HepG2 (cell line): ENCODE measurements around the gene GJC2. TPM values are rescaled to one million over a fixed set of nuclear protein-coding genes. Genes with fewer than 3 reads are reported as not detected.

ENCODE experiments used
- GMEB1 ChIP-seq: sonication (generic); formaldehyde crosslinking; IDR thresholded peaks from 2 replicates; pipeline ENCODE4 v1.5.1; 2020; ENCODE audit warnings: missing genetic modification reagents, mild to moderate bottlenecking, borderline replicate concordance
- HNF1B ChIP-seq: sonication (generic); formaldehyde crosslinking; IDR thresholded peaks from 2 replicates; pipeline ENCODE4 v1.5.1; 2020; ENCODE audit warnings: mild to moderate bottlenecking, moderate library complexity, missing genetic modification reagents
- KIAA2018 ChIP-seq: sonication (generic); formaldehyde crosslinking; IDR thresholded peaks from 2 replicates; pipeline ENCODE4 v1.5.0; 2020; ENCODE audit warnings: mild to moderate bottlenecking, missing genetic modification reagents, borderline replicate concordance
- MAFF ChIP-seq: IDR thresholded peaks from 2 replicates; pipeline ENCODE4 v1.6.1; 2011; ENCODE audit warnings: low read depth, low read length, improper control_type of control experiment
- MXD3 ChIP-seq: IDR thresholded peaks from 2 replicates; pipeline ENCODE4 v1.6.1; 2016; ENCODE audit warnings: mild to moderate bottlenecking, missing biosample characterization, missing genetic modification reagents
- NR2F2 ChIP-seq: IDR thresholded peaks from 2 replicates; pipeline ENCODE4 v1.6.1; 2012; ENCODE audit warnings: low read depth, inconsistent platforms, borderline replicate concordance
- SOX6 ChIP-seq, 2 experiments: fragments of 450-650 bp in 1 of 2; sonication (generic) in 1 of 2; formaldehyde crosslinking in 1 of 2; IDR thresholded peaks; 2 replicates each; pipeline versions ENCODE4 v1.4.0 to v1.6.1; 2017 to 2020; ENCODE audit warnings: antibody characterized with exemption in 1 of 2, mild to moderate bottlenecking in 1 of 2, missing genetic modification reagents in 1 of 2
- SP5 ChIP-seq: IDR thresholded peaks from 2 replicates; pipeline ENCODE4 v1.6.1; 2016; ENCODE audit warnings: low read depth, borderline replicate concordance
- ZMAT3 ChIP-seq: sonication (generic); formaldehyde crosslinking; conservative IDR thresholded peaks from 2 replicates; pipeline ENCODE4 v1.7.0; 2021; ENCODE audit warnings: missing genetic modification reagents
- ZNF296 ChIP-seq: sonication (generic); formaldehyde crosslinking; conservative IDR thresholded peaks from 2 replicates; pipeline ENCODE4 v1.5.0; 2020; ENCODE audit warnings: mild to moderate bottlenecking, missing genetic modification reagents
- ZNF546 ChIP-seq: sonication (generic); formaldehyde crosslinking; conservative IDR thresholded peaks from 2 replicates; pipeline ENCODE4 v1.8.1; 2023; ENCODE audit warnings: mild to moderate bottlenecking, missing genetic modification reagents
- ZNF572 ChIP-seq: sonication (generic); formaldehyde crosslinking; IDR thresholded peaks from 2 replicates; pipeline ENCODE4 v1.5.1; 2020; ENCODE audit warnings: mild to moderate bottlenecking, missing genetic modification reagents
- ZUFSP ChIP-seq: sonication (generic); formaldehyde crosslinking; IDR thresholded peaks from 2 replicates; pipeline ENCODE4 v1.9.0; 2021; ENCODE audit warnings: missing genetic modification reagents, mild to moderate bottlenecking, borderline replicate concordance
- polyA plus RNA-seq, 8 experiments: library from polyadenylated mRNA; depleted of rRNA in 3 of 8; stranded (reverse) in 7 of 8; unstranded in 1 of 8; fragments of >200 nt; fragmentation: Illumina TruSeq in 4 of 8; extraction: Trizol in 4 of 8; gene quantifications; 2 replicates each; pipeline versions ENCODE4 v1.2.1 to v1.2.3, GENCODE V29; 2011 to 2016; ENCODE audit warnings: low read depth in 4 of 8, missing spikeins in 1 of 8, mixed read lengths in 1 of 8; ENCODE audit not compliant: insufficient read depth in 1 of 8
- total RNA-seq, 5 experiments: library from RNA; depleted of rRNA; stranded (reverse); fragments of >200 nt; fragmentation: Illumina TruSeq; extraction: Trizol; gene quantifications; 2 replicates each; pipeline ENCODE4 v1.2.3, GENCODE V29; 2016; ENCODE audit warnings: low read depth in 1 of 5

The GJC2 gene
- total and polyA plus RNA-seq, 2 of the 13 experiments (the other 11 are each of a cell fraction or from before 2014, with no cell fraction given) = 1.6 to 3.8 TPM

- TF ChIP-seq SOX6 (IDR thresholded peaks at IDR 0.05) = no peak
- peak; percentile 50 for TF ChIP-seq SOX6 (CRISPR knock-in tag; IDR thresholded peaks at IDR 0.05)
- peak; percentile 88 for TF ChIP-seq SP5
- TF ChIP-seq ZNF296 (CRISPR knock-in tag) = no peak
- peak; percentile 92 for TF ChIP-seq GMEB1 (CRISPR knock-in tag)
- TF ChIP-seq ZNF572 (CRISPR knock-in tag) = peak; percentile 91; the same call in 1 of the 2 replicates
- TF ChIP-seq MXD3 (CRISPR knock-in tag) = peak; percentile 83
- TF ChIP-seq ZNF546 (CRISPR knock-in tag) = peak; percentile 82; the same call in 1 of the 2 replicates
- TF ChIP-seq NR2F2 = no peak; the same call in 1 of the 2 replicates
- TF ChIP-seq MAFF = no peak
- TF ChIP-seq KIAA2018 = no peak
- TF ChIP-seq HNF1B (CRISPR knock-in tag) = peak; percentile 96
- no peak for TF ChIP-seq ZMAT3
- no peak for TF ChIP-seq ZUFSP
Observed at GRCh38 chr1:228109073-228109961, 40.4 kb upstream of the GJC2 start, which contains the start of gene MRPL55 (continued).
